ENCODE results near the gene SLC35G2. TPM values are rescaled to one million over a fixed set of nuclear protein-coding genes. Genes with fewer than 3 reads are reported as not detected.

The SLC35G2 gene
- total and polyA plus RNA-seq, 2 donors (not counting 3 experiments of a cell fraction or from before 2014, with no cell fraction given) = 19.4 to 23.9 TPM

DNA sequence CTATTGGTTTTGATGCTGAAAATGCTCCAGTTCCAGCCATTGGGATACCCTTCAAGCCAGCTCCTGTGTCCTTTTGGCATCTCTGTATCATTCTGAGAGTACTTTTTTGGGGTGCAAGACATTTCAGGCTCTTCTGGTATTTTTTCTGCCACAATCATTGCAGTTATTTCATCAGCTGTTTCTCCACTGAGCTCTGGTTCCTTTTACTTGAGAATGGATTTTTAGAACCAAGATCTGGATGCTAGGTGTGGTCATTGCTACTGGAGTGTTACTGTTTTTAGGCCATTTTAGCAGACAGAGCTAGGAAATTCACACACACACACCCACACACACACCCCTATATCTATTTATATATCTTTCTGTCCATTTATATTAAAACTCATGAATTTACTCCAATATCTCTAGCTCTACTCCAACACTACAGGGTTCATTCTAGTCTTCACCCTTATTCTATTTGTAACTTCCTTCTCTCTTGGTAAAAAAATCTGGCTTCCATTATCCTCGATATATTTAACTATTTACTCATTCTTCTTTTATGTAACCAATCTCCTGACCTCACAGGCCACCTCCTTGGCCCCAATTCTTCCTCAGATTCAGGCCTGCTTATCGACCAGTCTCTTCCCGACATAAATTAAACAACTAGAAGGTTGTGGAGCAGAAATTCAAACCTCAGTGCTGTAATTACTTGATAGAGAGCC lies 17.0 kb downstream of the SLC35G2 start:
- dilution Hi-C loops (cut with MboI; ENCODE audit: extremely low pct_ligation_motif_present, low sequenced_read_pairs) = no loop called here
- no TSS peak for BruUV-seq (replicated peaks)
- no peaks in the 10 kb centered on the region for H3K27me3 ChIP-seq (ENCODE audit: control insufficient read depth in 2 of 2, insufficient read depth in 2 of 2, low read length in 2 of 2)
- H3K79me2 ChIP-seq (ENCODE audit: control insufficient read depth, insufficient read depth, low read length) = peaks cover 62% of the 10 kb centered on the region
- ChIA-PET CTCF (interaction anchor here (1.4 to 2.4 kb wide), 2 partner anchors 17 to 23 kb away, joined by 3 to 10 read pairs; partner anchors contain the start of gene SLC35G2), POLR2A (no interaction called here)
- no peaks in the 10 kb centered on the region for H3K9me1 ChIP-seq (replicated peaks; ENCODE audit: control insufficient read depth, extremely low read depth, insufficient read depth, low read length)
- H4K20me1 ChIP-seq (replicated peaks; ENCODE audit: control insufficient read depth, extremely low read depth, insufficient read depth, low read length) = peaks cover 2% of the 10 kb centered on the region
- no peaks in the 10 kb centered on the region for H3K36me3 ChIP-seq (ENCODE audit: control insufficient read depth in 2 of 2, extremely low read depth in 1 of 2, insufficient read depth in 2 of 2, low read length in 2 of 2)
- intact Hi-C loops (cut with micrococcal nuclease) = loop anchor here (5.0 kb wide), 1 partner anchor 639 kb away; the partner anchor contains the start of gene MSL2
- H2AFZ ChIP-seq (ENCODE audit: low read depth, low read length) = no peak overlapping the region
- H3K9me3 ChIP-seq (replicated peaks; ENCODE audit: control insufficient read depth, insufficient read depth, low read length) = no peaks in the 10 kb centered on the region
- no peak for FAIRE-seq
- TF ChIP-seq, protein P1, sequence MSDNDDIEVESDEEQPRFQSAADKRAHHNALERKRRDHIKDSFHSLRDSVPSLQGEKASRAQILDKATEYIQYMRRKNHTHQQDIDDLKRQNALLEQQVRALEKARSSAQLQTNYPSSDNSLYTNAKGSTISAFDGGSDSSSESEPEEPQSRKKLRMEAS (IDR thresholded peaks at IDR 0.05; ENCODE audit: insufficient read depth, insufficient read length) = no peak
- TF ChIP-seq, protein P2, sequence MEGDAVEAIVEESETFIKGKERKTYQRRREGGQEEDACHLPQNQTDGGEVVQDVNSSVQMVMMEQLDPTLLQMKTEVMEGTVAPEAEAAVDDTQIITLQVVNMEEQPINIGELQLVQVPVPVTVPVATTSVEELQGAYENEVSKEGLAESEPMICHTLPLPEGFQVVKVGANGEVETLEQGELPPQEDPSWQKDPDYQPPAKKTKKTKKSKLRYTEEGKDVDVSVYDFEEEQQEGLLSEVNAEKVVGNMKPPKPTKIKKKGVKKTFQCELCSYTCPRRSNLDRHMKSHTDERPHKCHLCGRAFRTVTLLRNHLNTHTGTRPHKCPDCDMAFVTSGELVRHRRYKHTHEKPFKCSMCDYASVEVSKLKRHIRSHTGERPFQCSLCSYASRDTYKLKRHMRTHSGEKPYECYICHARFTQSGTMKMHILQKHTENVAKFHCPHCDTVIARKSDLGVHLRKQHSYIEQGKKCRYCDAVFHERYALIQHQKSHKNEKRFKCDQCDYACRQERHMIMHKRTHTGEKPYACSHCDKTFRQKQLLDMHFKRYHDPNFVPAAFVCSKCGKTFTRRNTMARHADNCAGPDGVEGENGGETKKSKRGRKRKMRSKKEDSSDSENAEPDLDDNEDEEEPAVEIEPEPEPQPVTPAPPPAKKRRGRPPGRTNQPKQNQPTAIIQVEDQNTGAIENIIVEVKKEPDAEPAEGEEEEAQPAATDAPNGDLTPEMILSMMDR (IDR thresholded peaks at IDR 0.05; ENCODE audit: extremely low read depth in 1 of 2, insufficient read depth in 1 of 2, low read depth in 1 of 2, low read length in 2 of 2) = no peak
- TF ChIP-seq MYC (IDR thresholded peaks at IDR 0.05; ENCODE audit: low read depth, low read length) = no peak
- no peak for TF ChIP-seq POLR2A (IDR thresholded peaks at IDR 0.05; ENCODE audit: low read depth, low read length)
- TF ChIP-seq JUN (IDR thresholded peaks at IDR 0.05; ENCODE audit: borderline replicate concordance, insufficient read depth, insufficient read length, low read depth) = no peak
- no peak for TF ChIP-seq EZH2 (IDR thresholded peaks at IDR 0.05; ENCODE audit: borderline replicate concordance, low read depth, low read length, severe bottlenecking)
- TF ChIP-seq FOS (IDR thresholded peaks at IDR 0.05; ENCODE audit: borderline replicate concordance, insufficient read depth, low read length) = no peak
- no peak for TF ChIP-seq POLR2AphosphoS5 (IDR thresholded peaks at IDR 0.05; ENCODE audit: insufficient read depth, low read depth, low read length)
- no peak for TF ChIP-seq GATA2 (IDR thresholded peaks at IDR 0.05; ENCODE audit: insufficient read depth, insufficient read length, low read depth, low read length)
- no peak for DNase-seq (ENCODE audit: low read depth, low spot score)
- no peak overlapping the region for H3K4me2 ChIP-seq (ENCODE audit: insufficient read depth, low read length)
- H3K4me1 ChIP-seq (ENCODE audit: control insufficient read depth, extremely low read depth, insufficient read depth, low read length) = peaks cover 54% of the 10 kb centered on the region
- no peak overlapping the region for H3K4me3 ChIP-seq (replicated peaks in 1 of 3; ENCODE audit: insufficient read depth in 1 of 3, low read depth in 1 of 3, low read length in 3 of 3)
- peak overlapping the region; percentile 7 for H3K27ac ChIP-seq (ENCODE audit: insufficient read depth, low read depth, low read length)
- no peak overlapping the region for H3K9ac ChIP-seq (replicated peaks; ENCODE audit: extremely low read depth, insufficient read depth, low read length)

All from endothelial cell of umbilical vein (primary cell).